CD14-positive monocyte (primary cell): ENCODE results near the gene CADM1. TPM values are rescaled to one million over a fixed set of nuclear protein-coding genes. Genes with fewer than 3 reads are reported as not detected.

Experiments used
- DNase-seq, 3 donors: peaks; one replicate each; pipeline ENCODE4 v3.0.0-alpha.2; 2011 to 2022
- H2AFZ ChIP-seq: 2 replicates; pipeline ENCODE4 v1.6.0; 2012; ENCODE audit warnings: mild to moderate bottlenecking, low read depth, low read length, inconsistent platforms; ENCODE audit not compliant: insufficient read depth, poor library complexity, severe bottlenecking
- H3K27ac ChIP-seq, 2 donors: 1 replicate in 1 of 2; 2 replicates in 1 of 2; pipeline ENCODE4 v1.5.1; 2012 to 2013; ENCODE audit warnings: low read length in 2 of 2, control low read depth in 1 of 2, inconsistent platforms in 1 of 2, low read depth in 1 of 2, mild to moderate bottlenecking in 1 of 2
- H3K27me3 ChIP-seq, 2 donors: one replicate each; pipeline versions ENCODE4 v1.6.0 to v1.6.1; 2011 to 2013; ENCODE audit warnings: low read length in 2 of 2; ENCODE audit not compliant: control insufficient read depth in 2 of 2, insufficient read depth in 2 of 2
- H3K36me3 ChIP-seq, 2 donors: replicated peaks in 1 of 2; 1 replicate in 1 of 2; 2 replicates in 1 of 2; pipeline versions ENCODE4 v1.5.1 to v1.6.1; 2012 to 2013; ENCODE audit warnings: low read length in 2 of 2, control low read depth in 1 of 2, inconsistent platforms in 1 of 2, mild to moderate bottlenecking in 1 of 2; ENCODE audit not compliant: insufficient read depth in 2 of 2, control insufficient read depth in 1 of 2
- H3K4me1 ChIP-seq, 2 donors: 1 replicate in 1 of 2; 2 replicates in 1 of 2; pipeline versions ENCODE4 v1.5.1 to v1.6.1; 2012 to 2013; ENCODE audit warnings: low read length in 2 of 2, control low read depth in 1 of 2, inconsistent platforms in 1 of 2, mild to moderate bottlenecking in 1 of 2, moderate library complexity in 1 of 2; ENCODE audit not compliant: insufficient read depth in 2 of 2, control insufficient read depth in 1 of 2
- H3K4me2 ChIP-seq: replicated peaks from 2 replicates; pipeline ENCODE3; 2012; ENCODE audit warnings: low read length, moderate library complexity, mild to moderate bottlenecking; ENCODE audit not compliant: poor library complexity, severe bottlenecking; ENCODE audit errors: extremely low read depth
- H3K4me3 ChIP-seq, 3 experiments: fragments of 200-600 bp in 1 of 3; sonication (generic) in 1 of 3; replicated peaks in 1 of 3; 1 replicate in 2 of 3; 2 replicates in 1 of 3; pipeline ENCODE4 v1.5.1; 2011 to 2013; ENCODE audit warnings: low read length in 3 of 3, mild to moderate bottlenecking in 3 of 3, control low read depth in 2 of 3, low read depth in 2 of 3, inconsistent platforms in 1 of 3, moderate library complexity in 1 of 3
- H3K79me2 ChIP-seq: 2 replicates; pipeline ENCODE4 v1.6.0; 2012; ENCODE audit warnings: mild to moderate bottlenecking, control low read depth, inconsistent platforms, low read length, moderate library complexity; ENCODE audit not compliant: insufficient read depth
- H3K9ac ChIP-seq: 2 replicates; pipeline ENCODE4 v1.6.0; 2017; ENCODE audit warnings: low read length, mild to moderate bottlenecking; ENCODE audit not compliant: insufficient read depth, poor library complexity, severe bottlenecking
- H3K9me3 ChIP-seq, 2 donors: replicated peaks in 1 of 2; 1 replicate in 1 of 2; 2 replicates in 1 of 2; pipeline versions ENCODE4 v1.5.1 to v1.6.1; 2012 to 2013; ENCODE audit warnings: low read length in 2 of 2, control low read depth in 1 of 2; ENCODE audit not compliant: control insufficient read depth in 1 of 2, insufficient read depth in 1 of 2
- H4K20me1 ChIP-seq: 2 replicates; pipeline ENCODE4 v1.6.0; 2012; ENCODE audit warnings: mild to moderate bottlenecking, low read length, control low read depth, moderate library complexity; ENCODE audit not compliant: insufficient read depth
- H3K27ac Mint-ChIP-seq, 7 donors: one replicate each; pipeline ENCODE4 v1.8.0; 2020; ENCODE audit warnings: mild to moderate bottlenecking in 7 of 7, mixed read lengths in 7 of 7, moderate library complexity in 6 of 7, inconsistent platforms in 2 of 7
- H3K27me3 Mint-ChIP-seq, 3 donors: one replicate each; pipeline ENCODE4 v1.8.0; 2021 to 2022; ENCODE audit warnings: low read depth in 3 of 3, mild to moderate bottlenecking in 3 of 3, mixed read lengths in 3 of 3, moderate library complexity in 3 of 3, inconsistent platforms in 1 of 3
- H3K36me3 Mint-ChIP-seq, 2 donors: one replicate each; pipeline ENCODE4 v1.8.0; 2020; ENCODE audit warnings: mixed read lengths in 2 of 2, inconsistent platforms in 1 of 2, mild to moderate bottlenecking in 1 of 2
- H3K4me1 Mint-ChIP-seq: one replicate; pipeline ENCODE4 v1.8.0; 2020; ENCODE audit warnings: mild to moderate bottlenecking, mixed read lengths
- H3K4me3 Mint-ChIP-seq, 2 donors: one replicate each; pipeline ENCODE4 v1.8.0; 2020; ENCODE audit warnings: mild to moderate bottlenecking in 2 of 2, mixed read lengths in 2 of 2, moderate library complexity in 1 of 2
- H3K9me3 Mint-ChIP-seq, 7 donors: one replicate each; pipeline ENCODE4 v1.8.0; 2020 to 2022; ENCODE audit warnings: mixed read lengths in 7 of 7, mild to moderate bottlenecking in 6 of 7, moderate library complexity in 6 of 7, inconsistent platforms in 2 of 7
- WGBS: methylation state at CpG from one replicate; pipeline ENCODE4 v1.1.5; 2013; ENCODE audit warnings: missing lambda C conversion rate; ENCODE audit not compliant: insufficient coverage; 5-methylcytosine and 5-hydroxymethylcytosine counted together
- intact Hi-C, 2 donors: fragments of 100-400 bp; cut with micrococcal nuclease; formaldehyde crosslinking; loops; one replicate each; pipeline versions ENCODE4 v1.15.0 to v1.15.1; 2023
- polyA plus RNA-seq, 3 donors: library from polyadenylated mRNA; depleted of rRNA in 1 of 3; unstranded in 2 of 3; stranded (reverse) in 1 of 3; fragments of 300-500 nt in 2 of 3; fragments of >200 nt in 1 of 3; fragmentation: Illumina TruSeq in 2 of 3; gene quantifications; 1 replicate in 2 of 3; 2 replicates in 1 of 3; pipeline ENCODE4 v1.2.3, GENCODE V29; 2012 to 2021
- TF ChIP-seq, protein P1 (sequence below): fragments of 200-600 bp; IDR thresholded peaks from one replicate; pipeline ENCODE4 v1.8.0; 2022; ENCODE audit warnings: antibody characterized with exemption, mild to moderate bottlenecking

CADM1 gene
- polyA plus RNA-seq, 3 donors, result not detected

DNA sequence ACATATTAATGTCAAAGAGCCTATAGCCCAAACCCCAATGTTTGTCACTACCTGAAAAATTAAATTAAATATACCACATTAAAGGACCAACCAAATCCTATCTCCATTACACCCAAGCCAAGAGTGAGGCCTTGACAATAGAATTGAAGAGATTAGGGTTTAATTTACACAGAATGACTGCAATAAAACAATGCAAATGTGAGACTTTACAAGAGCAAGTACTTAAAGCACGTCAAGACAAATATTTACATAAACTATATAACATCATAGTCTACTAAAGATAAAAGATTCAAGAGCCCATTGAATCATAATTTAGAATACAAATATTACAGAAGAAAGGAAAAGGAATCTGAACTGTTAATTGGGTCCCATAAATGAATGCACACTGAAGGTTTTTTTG is 85.6 kb downstream of the CADM1 start:
- H3K4me3 Mint-ChIP-seq, result no peak overlapping the region
- intact Hi-C loops, result no loop called here
- no peak overlapping the region for H3K27ac Mint-ChIP-seq

DNA sequence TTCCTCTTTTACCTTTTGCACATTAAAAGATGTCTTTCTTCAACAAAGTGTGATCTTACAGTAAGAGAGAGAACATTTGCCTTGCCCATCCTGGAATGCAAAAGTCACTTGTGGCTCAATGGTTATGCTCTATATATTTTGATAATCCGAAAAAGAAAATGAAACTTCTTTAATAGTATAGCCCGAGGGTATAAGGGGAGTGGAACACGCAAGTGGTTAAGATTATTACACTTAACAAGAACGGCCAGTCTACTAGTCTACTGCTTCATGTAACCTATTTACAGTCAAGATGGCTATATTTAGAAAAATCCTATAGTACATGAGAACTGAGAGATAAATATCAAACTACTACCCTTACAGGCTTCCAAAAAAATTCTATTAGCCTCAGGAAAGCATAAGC is 86.1 kb downstream of the CADM1 start:
- Histone ChIP-seq H3K27ac (no peak overlapping the region), H3K9ac (no peak overlapping the region), H3K4me2 (no peak overlapping the region), H3K27me3 (no peaks in the 10 kb centered on the region), H3K79me2 (no peaks in the 10 kb centered on the region), H4K20me1 (no peaks in the 10 kb centered on the region), H2AFZ (no peak overlapping the region), H3K4me3 (no peak overlapping the region), H3K4me1 (no peaks in the 10 kb centered on the region), H3K9me3 (no peaks in the 10 kb centered on the region), H3K36me3 (no peaks in the 10 kb centered on the region)
- no peaks in the 10 kb centered on the region for H3K4me1 Mint-ChIP-seq
- no CpG with 5 or more reads among the region's 4 CpGs for WGBS
- H3K9me3 Mint-ChIP-seq, result no peaks in the 10 kb centered on the region
- H3K36me3 Mint-ChIP-seq, result no peaks in the 10 kb centered on the region
- no peak overlapping the region for H3K4me3 Mint-ChIP-seq
- DNase-seq, result no peak
- H3K27ac Mint-ChIP-seq, result no peak overlapping the region
- peaks cover 0 to 2% (median 0%) of the 10 kb centered on the region in 3 donors for H3K27me3 Mint-ChIP-seq
- TF ChIP-seq, protein P1, sequence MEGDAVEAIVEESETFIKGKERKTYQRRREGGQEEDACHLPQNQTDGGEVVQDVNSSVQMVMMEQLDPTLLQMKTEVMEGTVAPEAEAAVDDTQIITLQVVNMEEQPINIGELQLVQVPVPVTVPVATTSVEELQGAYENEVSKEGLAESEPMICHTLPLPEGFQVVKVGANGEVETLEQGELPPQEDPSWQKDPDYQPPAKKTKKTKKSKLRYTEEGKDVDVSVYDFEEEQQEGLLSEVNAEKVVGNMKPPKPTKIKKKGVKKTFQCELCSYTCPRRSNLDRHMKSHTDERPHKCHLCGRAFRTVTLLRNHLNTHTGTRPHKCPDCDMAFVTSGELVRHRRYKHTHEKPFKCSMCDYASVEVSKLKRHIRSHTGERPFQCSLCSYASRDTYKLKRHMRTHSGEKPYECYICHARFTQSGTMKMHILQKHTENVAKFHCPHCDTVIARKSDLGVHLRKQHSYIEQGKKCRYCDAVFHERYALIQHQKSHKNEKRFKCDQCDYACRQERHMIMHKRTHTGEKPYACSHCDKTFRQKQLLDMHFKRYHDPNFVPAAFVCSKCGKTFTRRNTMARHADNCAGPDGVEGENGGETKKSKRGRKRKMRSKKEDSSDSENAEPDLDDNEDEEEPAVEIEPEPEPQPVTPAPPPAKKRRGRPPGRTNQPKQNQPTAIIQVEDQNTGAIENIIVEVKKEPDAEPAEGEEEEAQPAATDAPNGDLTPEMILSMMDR, result no peak
- intact Hi-C loops, result no loop called here

More for the DNA sequence above, 85.6 kb downstream of the CADM1 start:
- Histone ChIP-seq H3K9me3 (no peaks in the 10 kb centered on the region), H3K4me1 (no peaks in the 10 kb centered on the region), H2AFZ (no peak overlapping the region), H3K4me2 (no peak overlapping the region), H3K4me3 (no peak overlapping the region), H3K27me3 (no peaks in the 10 kb centered on the region), H3K36me3 (no peaks in the 10 kb centered on the region), H4K20me1 (no peaks in the 10 kb centered on the region), H3K9ac (no peak overlapping the region), H3K27ac (no peak overlapping the region), H3K79me2 (no peaks in the 10 kb centered on the region)
- no peaks in the 10 kb centered on the region for H3K9me3 Mint-ChIP-seq
- no CpG with 5 or more reads among the region's 1 CpG for WGBS
- H3K4me1 Mint-ChIP-seq, result no peaks in the 10 kb centered on the region
- TF ChIP-seq, protein P1, result no peak
- DNase-seq, result no peak
- H3K27me3 Mint-ChIP-seq, result peaks cover 0 to 2% (median 0%) of the 10 kb centered on the region in 3 donors
- no peaks in the 10 kb centered on the region for H3K36me3 Mint-ChIP-seq
